KMS-11 (cell line): Measurements from ENCODE around the gene CFAP45.

Source experiments
- H2AFZ ChIP-seq: fragments of 200-600 bp; sonication (generic); 2 replicates; pipeline ENCODE4 v1.6.1; 2016; ENCODE audit warnings: antibody characterized with exemption, mixed run types, low read depth
- H3K27ac ChIP-seq: fragments of 200-600 bp; sonication (generic); 2 replicates; pipeline ENCODE4 v1.6.1; 2016; ENCODE audit warnings: mild to moderate bottlenecking, mixed run types
- H3K27me3 ChIP-seq: fragments of 200-600 bp; sonication (generic); 2 replicates; pipeline ENCODE4 v1.6.1; 2017; ENCODE audit warnings: mild to moderate bottlenecking, low read depth, mixed run types, moderate library complexity; ENCODE audit not compliant: insufficient read depth
- H3K36me3 ChIP-seq: fragments of 200-600 bp; sonication (generic); 2 replicates; pipeline ENCODE4 v1.6.1; 2017; ENCODE audit warnings: mild to moderate bottlenecking, mixed run types; ENCODE audit not compliant: insufficient read depth
- H3K4me1 ChIP-seq: fragments of 200-600 bp; sonication (generic); 2 replicates; pipeline ENCODE4 v1.6.1; 2016; ENCODE audit warnings: mild to moderate bottlenecking, low read depth, mixed run types; ENCODE audit not compliant: poor library complexity, severe bottlenecking
- H3K4me2 ChIP-seq: fragments of 200-600 bp; sonication (generic); 2 replicates; pipeline ENCODE4 v1.7.0; 2016; ENCODE audit warnings: mild to moderate bottlenecking, mixed run types
- H3K4me3 ChIP-seq: fragments of 200-600 bp; sonication (generic); IDR thresholded peaks from 2 replicates; pipeline ENCODE4 v1.6.1; 2017; ENCODE audit warnings: low read depth, low read length, mixed read lengths; ENCODE audit not compliant: insufficient read depth
- H3K79me2 ChIP-seq: fragments of 200-600 bp; sonication (generic); 2 replicates; pipeline ENCODE4 v1.6.1; 2016; ENCODE audit warnings: low read depth, mixed run types; ENCODE audit not compliant: insufficient read depth
- H3K9ac ChIP-seq: fragments of 200-600 bp; sonication (generic); 2 replicates; pipeline ENCODE4 v1.6.1; 2016; ENCODE audit warnings: mild to moderate bottlenecking, mixed run types
- H4K20me1 ChIP-seq: fragments of 200-600 bp; sonication (generic); 2 replicates; pipeline ENCODE4 v1.6.1; 2016; ENCODE audit warnings: mild to moderate bottlenecking, mixed run types; ENCODE audit not compliant: insufficient read depth
- CTCF ChIP-seq: fragments of 200-600 bp; sonication (generic); conservative IDR thresholded peaks from 2 replicates; pipeline ENCODE4 v1.6.1; 2017; ENCODE audit warnings: low read depth, mild to moderate bottlenecking, antibody characterized with exemption, low read length, moderate library complexity, mixed read lengths

CFAP45 gene

DNA sequence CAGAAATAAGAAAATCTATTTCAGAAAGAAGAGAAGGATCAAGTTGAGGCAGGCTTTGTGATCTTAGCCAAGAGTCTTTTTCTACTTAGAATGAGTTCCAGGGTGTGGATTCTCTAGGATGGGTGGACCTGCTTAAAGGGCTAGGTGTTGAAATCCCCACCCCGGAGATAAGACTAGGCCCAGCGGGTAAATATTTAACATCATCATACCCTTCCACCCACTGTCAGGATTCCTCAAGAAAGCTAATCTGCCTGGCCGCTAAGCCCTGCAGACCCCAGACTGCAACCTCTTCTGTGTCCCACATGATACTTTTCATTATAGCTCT lies 39.7 kb upstream of the CFAP45 start:
- H3K9ac ChIP-seq, result no peak overlapping the region
- H3K27ac ChIP-seq, result no peak overlapping the region
- H3K27me3 ChIP-seq, result peaks cover 14% of the 10 kb centered on the region; the same call in 1 of the 2 replicates
- H3K79me2 ChIP-seq, result no peaks in the 10 kb centered on the region
- peaks cover 21% of the 10 kb centered on the region for H3K4me1 ChIP-seq
- no peaks in the 10 kb centered on the region for H4K20me1 ChIP-seq
- no peak overlapping the region for H3K4me2 ChIP-seq
- H2AFZ ChIP-seq, result no peak overlapping the region
- no peak overlapping the region for H3K4me3 ChIP-seq
- H3K36me3 ChIP-seq, result no peaks in the 10 kb centered on the region
- TF ChIP-seq CTCF, result no peak

- H3K79me2 ChIP-seq, result no peaks in the 10 kb centered on the region
- H3K4me2 ChIP-seq, result no peak overlapping the region
- peaks cover 9% of the 10 kb centered on the region; the same call in 1 of the 2 replicates for H3K27me3 ChIP-seq
- no peaks in the 10 kb centered on the region for H4K20me1 ChIP-seq
- H3K4me3 ChIP-seq, result no peak overlapping the region
- H3K4me1 ChIP-seq, result peaks cover 21% of the 10 kb centered on the region
- no peak overlapping the region for H3K27ac ChIP-seq
- H3K9ac ChIP-seq, result no peak overlapping the region
- H2AFZ ChIP-seq, result no peak overlapping the region
- no peak for TF ChIP-seq CTCF
- H3K36me3 ChIP-seq, result no peaks in the 10 kb centered on the region
Observed at GRCh38 chr1:159938905-159939677, 39.1 kb upstream of the CFAP45 start.

DNA sequence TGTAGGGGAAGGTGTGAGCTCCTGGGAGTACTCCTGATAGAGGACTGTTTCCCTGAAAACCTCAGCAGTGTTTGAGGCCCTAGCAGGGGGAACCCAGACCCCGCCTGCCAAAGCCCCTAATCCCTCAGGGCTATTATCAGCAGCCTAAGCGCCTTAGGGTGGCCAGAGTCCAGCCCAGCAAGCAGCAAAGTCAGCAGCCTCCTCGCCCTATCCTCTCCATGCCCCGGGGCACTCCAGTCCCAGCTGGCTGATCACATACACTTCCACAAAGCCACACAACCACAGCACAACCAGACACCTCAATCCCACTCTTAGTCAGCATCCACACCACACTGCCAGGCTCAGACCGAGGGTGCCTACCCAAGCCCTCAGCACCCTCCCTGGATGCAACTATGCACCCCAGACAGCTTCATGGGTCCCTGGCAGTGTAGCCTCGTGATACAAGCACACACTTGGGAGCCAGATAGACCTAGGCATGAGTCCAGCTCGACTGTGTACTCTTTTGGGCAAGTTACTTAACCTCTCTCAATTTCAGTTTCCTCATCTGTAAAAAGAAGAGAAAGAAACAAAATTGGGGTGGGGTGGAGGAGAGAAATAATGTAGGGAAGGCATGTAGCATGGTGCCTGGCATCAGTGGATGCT lies 38.4 kb upstream of the CFAP45 start:
- Histone ChIP-seq H3K36me3 (no peaks in the 10 kb centered on the region), H2AFZ (no peak overlapping the region; the same call in 1 of the 2 replicates), H3K4me1 (peaks cover 21% of the 10 kb centered on the region), H4K20me1 (no peaks in the 10 kb centered on the region), H3K9ac (no peak overlapping the region), H3K27ac (no peak overlapping the region), H3K4me3 (no peak overlapping the region), H3K79me2 (no peaks in the 10 kb centered on the region), H3K27me3 (peaks cover 1% of the 10 kb centered on the region; the same call in 1 of the 2 replicates), H3K4me2 (no peak overlapping the region)
- no peak for TF ChIP-seq CTCF

DNA sequence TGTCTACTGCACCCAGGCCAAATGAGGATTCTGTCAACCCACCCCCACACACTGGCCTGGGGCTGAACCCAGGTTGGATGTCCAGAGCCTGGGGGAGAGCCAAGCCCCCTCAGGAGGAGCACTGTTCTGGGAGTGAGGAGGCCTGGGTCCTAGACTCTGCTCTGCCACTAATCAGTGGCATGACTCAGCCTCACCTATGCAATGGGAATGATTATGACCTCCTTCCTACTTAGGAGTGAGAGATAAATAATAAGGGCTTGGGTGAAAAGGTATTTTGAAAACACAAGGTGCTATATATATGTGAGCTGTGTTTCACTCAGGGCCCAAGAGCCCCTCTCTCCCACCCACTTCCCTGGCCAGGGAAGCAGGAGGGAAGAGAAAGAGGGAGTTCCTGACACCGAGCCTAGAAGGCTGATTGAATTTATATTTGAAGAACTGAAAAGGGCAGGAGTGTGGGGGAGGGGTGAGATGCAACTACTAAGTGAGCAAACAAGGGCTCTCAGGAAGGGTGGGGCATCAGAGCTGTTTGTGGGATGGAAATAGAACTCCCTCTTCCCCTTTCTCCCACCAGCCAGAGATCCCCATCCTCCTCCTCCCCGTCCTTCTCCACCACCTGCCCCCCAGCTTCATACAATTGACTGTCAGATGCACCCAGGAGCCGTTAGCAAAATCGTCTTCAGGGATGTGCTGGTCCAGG lies 37.2 kb upstream of the CFAP45 start:
- H3K27me3 ChIP-seq, result no peaks in the 10 kb centered on the region
- H3K4me1 ChIP-seq, result peaks cover 21% of the 10 kb centered on the region
- H3K36me3 ChIP-seq, result no peaks in the 10 kb centered on the region
- H3K27ac ChIP-seq, result no peak overlapping the region
- H4K20me1 ChIP-seq, result no peaks in the 10 kb centered on the region
- H2AFZ ChIP-seq, result no peak overlapping the region
- no peak overlapping the region for H3K9ac ChIP-seq
- no peak for TF ChIP-seq CTCF
- H3K4me3 ChIP-seq, result no peak overlapping the region
- no peak overlapping the region for H3K4me2 ChIP-seq
- H3K79me2 ChIP-seq, result no peaks in the 10 kb centered on the region
